Hepatocyte (in vitro differentiated cells): ENCODE data around the gene PLD2.

Experiments used
- CTCF ChIP-seq: fragments of 200-600 bp; sonication (generic); IDR thresholded peaks from 2 replicates; pipeline ENCODE4 v1.5.1; 2016; ENCODE audit warnings: antibody characterized with exemption, mild to moderate bottlenecking; ENCODE audit not compliant: poor library complexity
- EZH2 ChIP-seq: fragments of 200-600 bp; sonication (generic); IDR thresholded peaks from 2 replicates; pipeline ENCODE4 v1.6.1; 2016; ENCODE audit warnings: antibody characterized with exemption, mild to moderate bottlenecking, borderline replicate concordance

- TF ChIP-seq EZH2 = no peak
- TF ChIP-seq CTCF = no peak
These were observed 33.9 kb downstream of the PLD2 start for GRCh38 chr17:4840893-4841242.
